DLD1 (cell line): ENCODE results near the gene ASTN1.

Experiments used
- in situ Hi-C: cut with HindIII; loops from 2 replicates; pipeline ENCODE4 v1.10.0; 2017; ENCODE audit warnings: low sequenced_read_pairs

ASTN1 gene

DNA sequence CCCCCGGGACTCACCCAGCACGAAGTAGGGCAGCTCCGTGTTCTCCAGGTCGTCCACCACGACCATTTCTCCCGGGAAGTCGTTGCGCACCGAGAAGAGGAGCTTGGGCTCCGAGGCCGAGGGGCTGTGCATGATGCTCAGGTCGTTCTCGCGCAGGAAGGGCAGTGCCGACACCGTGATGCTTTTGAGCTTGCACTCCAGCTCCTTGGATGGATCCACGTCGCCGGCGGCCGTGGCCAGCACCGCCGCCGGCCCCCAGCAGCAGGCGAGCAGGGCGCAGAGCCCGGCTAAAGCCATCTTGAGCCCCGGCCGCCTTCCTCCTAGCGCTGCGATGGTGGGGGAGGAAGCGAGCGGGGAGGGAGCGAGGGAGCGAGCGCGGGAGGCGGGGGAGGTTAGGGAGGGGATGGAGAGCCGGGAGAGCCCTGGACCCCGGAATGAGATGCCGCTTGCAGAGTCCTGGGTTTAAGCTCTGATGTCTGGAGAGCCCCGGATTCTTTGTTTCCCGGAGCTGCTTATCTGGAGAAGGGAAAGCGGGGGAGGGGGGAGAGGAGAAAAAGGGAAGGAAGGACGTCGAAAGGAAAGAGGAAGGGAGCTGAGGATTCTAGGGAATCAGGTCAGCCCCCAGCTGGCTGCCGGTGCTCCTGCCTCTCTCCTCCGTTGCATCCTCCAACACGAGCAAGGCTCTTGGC lies at the start of gene ASTN1:
Gene ASTN1 (minus strand): TSS at position 333 of the 689 bp plus-strand sequence. CDS start 36 bp downstream, at position 297.
- in situ Hi-C loops: no loop called here

DNA sequence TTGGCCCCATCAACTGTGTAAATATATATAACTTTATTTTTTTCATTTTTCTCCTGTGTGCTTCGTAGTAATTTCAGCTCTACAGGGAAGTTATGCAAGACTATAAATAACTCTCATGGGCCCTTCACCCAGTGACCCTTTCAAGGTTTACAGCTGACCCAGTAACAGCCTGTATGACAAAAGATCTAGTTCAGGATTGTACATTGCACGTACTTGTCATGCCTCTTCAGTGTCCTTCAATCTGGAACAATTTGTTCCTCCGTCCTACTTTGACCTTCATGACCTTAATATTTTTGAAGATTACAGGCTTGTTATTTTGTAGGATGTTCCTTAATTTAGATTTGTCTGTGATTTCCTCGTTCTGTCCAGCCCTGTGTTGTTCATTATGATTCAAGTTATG lies 46.7 kb upstream of the ASTN1 start:
- in situ Hi-C loops: no loop called here

DNA sequence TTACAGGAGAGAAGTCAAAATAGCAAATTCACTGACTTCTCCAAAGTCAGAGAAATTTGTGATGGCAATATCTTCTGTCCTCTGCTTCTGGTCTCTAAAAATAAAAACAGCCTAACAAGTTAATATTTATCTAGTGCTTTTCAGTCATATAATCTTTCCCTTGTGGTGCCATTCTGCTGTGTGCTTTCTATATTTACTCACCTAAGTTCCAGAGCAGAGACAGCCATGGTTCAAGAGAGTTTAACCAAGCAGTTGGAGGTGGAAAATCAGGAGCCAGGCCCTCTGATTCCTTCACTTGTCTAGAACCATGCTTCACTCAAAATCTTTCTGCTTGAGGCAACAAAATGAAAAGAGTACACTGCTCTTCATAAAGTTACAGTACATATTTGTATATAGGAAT lies 45.6 kb upstream of the ASTN1 start:
- in situ Hi-C loops: no loop called here

DNA sequence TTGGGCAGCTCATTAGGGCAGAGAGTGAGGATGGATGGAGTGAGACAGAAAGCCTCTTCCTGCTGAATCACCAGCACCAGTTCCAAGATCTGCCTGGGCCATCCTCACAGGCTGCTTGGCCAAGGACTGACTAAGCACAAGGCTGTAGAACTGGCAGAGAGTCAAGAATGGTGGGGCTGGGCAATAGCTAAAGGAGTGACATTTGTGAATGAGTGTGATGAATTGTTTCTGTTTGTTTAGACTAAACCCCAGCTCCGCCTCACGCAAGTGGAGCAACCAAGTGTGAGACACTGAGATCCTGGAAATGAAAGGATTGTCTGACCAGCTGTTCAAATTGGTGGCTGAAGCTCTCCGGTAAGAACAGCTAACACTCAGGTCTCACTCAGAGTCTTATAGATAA lies 44.8 kb upstream of the ASTN1 start:
- in situ Hi-C loops: no loop called here

DNA sequence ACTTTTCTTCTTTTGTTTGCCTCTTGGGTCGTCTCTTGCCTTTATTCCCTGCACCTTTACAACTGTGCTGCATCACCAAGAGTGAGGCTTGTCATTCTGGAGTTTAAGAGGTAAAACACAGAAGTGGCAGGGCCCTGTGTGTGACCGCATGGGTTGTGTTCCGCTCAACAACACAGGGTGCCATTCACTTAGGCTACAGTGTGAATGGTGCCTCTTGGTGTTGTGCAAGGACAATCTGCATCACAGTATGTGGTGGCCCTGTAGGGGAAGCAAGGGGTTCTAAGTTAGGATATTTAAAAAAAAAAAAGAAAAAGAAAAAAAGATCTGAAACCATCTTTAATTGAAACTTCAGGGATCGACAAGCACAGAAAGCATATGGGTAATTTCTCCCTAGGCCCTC lies 44.4 kb upstream of the ASTN1 start:
- in situ Hi-C loops: no loop called here

DNA sequence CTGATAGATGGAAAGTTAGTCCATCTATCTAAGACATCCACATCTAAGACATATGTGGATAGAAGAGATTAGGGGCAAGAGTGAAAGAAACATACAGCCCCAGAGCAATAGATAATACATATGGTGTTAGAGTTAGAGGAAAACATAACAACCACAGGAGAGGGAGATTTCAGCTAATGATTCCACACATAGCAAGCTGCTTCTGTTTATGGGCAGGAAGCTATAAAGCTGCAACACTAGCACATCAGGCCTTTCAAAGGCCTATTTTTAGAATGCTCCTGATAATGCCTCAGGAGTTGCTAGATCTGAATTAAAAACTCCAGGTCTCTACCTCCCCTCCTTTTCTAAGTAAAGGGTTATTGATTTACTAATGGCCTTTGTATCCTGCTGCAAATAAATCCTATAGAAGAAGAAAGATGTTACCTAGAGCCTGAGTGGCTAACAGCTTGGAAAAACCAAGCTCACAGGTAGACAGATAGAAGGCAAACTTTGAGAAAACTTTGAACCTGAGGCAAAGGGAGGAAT lies 42.4 kb upstream of the ASTN1 start:
- in situ Hi-C loops: no loop called here

DNA sequence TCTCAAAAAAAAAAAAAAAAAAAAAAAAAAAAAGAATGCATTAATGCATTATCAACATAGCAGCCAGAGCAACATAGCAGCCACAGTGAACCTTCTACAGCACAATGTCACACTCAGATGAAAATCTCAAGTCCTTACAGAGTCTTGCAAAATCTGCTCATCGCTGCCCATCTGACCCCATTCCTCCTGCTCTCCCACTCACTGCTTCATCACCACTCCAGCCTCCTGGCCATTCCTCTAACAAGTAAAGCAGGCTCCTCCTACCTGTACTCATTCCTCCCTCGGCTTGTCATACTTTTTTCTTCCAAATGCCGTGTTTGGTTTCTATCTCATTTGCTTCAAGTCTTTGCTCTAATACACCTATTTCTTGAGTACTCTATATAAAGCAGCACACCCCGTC lies 35.8 kb upstream of the ASTN1 start:
- in situ Hi-C loops: no loop called here

DNA sequence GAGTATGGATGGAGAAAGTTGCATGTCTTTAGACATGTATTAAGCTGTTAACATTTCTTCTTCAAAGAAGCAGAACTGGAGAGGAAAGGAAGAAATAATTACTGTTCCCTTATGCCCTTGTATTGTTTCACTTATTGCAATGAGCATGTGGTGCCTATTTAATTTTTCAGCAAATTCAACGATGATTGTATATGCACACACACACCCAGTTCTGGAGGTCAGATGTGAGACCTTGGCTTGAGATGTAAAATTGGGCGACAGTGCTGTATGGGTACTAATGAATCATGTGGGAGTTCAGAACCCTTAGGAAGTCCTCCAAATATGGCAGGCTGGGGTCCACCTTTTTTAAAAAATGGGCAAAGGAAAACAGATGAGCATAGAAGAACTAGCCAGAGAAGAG lies 33.7 kb upstream of the ASTN1 start:
- in situ Hi-C loops: no loop called here

DNA sequence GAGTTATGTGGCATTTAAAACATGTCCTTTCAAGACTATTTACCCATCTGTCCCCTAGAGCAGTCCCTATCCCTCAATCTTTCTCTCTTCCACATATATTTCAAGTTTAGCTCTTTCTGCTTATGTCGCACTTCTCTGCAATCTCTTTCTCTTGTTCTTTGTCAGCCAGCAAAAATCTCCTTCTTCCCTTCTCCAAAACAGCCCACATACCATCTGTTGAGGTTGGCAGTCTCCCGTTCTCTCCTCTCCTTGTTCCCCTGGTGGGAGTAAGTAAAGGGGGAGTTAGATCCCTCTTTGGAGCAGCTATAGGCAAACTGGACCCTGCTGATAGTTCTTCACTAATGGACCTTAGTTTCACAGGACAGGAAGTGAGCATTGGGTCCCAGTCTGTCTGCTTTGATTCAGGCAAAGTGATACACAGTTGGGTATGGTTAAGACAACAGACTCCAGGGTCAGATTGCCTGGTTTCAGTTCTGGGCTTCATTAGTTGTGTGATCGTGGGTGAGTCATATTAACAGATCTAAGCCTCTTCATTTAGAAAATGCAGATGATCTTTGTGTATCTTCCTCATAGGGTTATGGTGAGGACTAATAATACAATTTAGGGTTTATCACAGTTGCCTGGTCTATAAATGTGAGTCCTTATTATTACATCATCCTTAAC lies 25.9 kb upstream of the ASTN1 start:
- in situ Hi-C loops: no loop called here

DNA sequence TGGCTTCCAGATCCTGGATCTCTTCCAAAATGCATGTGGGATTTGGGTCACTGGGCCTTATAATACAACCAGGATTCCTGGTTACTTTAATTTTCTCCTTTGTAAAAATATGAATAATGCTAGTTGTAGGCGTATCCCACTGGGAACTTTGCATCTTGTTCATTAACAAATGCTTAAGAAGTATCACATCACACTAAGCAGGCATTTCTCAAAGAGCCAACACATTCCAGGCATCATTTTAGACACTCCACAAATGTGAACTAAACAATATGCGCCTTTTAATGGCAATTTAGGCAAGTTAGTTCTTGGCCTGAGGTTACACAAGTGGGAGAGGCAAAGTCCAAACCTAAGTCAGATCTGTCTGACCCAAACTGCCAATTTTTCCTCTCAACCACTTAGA lies 22.1 kb upstream of the ASTN1 start:
- in situ Hi-C loops: no loop called here

DNA sequence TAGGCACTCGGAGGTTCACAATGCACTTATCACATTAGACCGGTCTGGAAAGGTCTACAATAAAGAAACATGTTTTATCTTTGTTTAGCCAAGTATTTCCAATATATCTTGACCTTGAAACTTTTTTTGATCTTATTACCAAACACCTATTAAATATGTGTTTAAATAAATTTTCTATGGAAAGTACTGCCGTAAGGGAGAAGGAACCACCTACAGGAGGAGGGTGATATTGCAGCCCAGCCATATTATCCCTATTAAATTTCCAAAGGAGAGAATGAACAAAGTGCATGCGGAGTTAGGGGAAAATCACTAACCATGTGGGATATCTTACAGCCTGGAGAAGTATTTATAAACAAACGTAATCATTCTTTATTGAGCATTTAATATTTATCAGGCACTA lies 20.7 kb upstream of the ASTN1 start:
- in situ Hi-C loops: no loop called here

DNA sequence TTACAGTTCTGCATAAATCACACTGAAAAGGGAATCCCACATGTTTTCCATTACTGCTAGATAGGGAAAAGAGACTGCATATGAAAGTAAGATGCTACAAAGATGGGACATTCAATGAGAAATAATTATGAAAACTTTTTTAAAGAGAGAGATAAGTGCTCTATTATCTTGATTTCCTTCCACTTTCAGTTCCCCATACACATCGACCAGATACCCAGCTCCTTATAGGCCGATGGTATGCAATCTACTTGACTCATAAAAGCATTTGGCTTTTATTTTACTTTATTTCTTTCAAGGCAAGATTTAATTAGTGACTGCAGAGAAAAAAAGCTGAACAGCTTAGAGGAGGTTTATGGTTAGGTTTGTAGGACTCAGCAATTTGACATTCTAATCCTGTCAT lies 19.3 kb upstream of the ASTN1 start:
- in situ Hi-C loops: no loop called here

DNA sequence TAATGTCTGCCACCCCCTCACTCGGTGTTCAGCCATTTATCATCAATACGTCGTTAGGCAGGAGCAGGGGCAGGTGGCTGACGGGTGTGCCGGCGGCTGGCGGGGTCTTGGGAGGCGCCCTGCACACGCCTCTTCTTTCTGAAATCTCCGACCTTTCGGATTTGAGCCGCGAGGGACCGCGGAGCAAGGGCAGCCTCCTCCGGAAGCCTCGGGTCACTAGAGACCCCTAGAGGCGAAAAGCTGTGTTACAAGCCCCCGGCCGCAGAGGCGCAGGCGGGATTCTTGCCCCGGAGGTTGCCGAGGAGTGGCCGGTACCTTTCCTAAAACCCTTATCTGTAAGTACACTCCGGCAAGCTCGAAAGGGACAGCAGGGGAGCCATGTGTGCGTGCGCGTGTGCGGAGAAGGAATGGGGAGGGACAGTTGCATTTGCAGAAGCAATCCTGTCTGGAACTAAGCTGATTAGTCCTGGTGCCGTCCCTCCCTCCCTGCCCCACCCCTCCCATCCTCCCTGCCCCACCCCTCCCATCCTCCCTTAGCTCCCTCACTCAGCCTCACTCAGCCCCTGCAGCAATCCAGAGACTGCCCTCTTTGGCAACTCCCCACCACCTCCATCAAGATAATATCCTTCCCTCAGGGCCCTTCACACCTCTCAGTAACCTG lies 17.2 kb upstream of the ASTN1 start:
- in situ Hi-C loops: no loop called here

DNA sequence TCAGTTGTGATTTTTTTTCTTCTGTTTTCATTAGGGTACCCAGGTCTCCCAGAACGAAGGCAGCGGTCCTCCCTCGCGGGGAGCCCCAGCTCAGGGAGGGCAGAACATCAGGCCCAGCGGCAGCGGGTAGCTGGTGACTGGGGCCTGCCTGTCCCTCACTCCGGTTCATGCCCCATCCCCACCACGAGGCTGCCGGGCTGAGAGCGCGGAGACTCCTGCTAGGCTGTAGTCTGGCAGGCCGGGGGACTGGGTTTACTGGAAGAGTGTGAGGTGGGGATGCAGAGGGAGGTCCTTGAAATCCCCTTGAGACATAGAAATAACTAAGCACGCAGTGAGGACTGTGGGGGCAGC lies 16.7 kb upstream of the ASTN1 start:
- in situ Hi-C loops: no loop called here

DNA sequence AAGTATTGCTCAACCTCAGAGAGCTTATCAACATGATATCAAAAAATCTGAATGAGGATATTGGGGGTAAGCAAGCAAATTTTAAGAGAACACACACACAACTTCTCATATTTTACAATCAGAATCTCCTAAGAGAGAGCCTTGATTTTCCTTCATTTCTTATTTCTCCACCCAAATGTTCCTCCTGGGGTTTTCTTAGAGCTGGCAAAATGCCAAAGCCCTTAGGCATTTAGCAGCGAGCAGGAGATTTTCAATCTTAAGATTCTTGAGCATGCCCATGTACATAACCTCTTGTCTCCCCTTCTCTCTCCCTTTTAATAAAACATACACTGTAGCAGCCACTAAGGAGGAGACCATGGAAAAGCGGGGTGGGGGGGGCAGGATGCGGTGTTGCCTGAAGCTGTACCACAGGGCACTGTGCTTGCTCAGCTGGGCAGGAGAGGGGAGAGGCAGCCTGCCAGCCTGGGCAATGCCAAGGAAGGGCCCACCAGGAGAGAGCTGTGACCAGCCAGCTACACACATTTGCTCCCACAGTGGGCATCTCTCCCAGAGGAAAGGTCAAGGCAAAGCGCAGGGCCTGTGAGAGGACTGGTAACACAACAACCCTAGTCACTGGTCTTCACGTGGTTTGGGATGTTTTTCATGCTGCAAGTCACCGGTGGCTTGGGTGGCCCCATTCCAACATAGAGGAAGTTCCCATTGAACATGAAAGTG lies 10.6 kb upstream of the ASTN1 start:
- in situ Hi-C loops: no loop called here

DNA sequence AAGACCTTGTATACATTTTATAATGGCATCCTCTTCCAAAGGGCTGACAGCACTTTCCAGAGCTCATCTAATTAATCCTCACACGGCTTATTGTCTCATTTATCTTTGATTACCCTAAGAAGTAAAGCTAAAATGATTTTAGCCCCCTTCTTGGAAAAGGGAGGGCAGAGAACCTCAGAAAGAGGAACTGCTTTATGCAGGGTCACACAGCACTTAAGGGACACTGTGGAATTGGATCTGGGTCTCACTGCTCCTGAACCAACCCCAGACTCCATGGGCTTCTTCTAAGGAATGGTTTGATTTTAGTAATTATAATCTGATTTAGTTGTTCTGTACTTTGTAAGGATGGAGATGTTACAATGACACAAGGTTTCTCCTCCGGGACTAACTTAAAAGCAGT lies 9.5 kb upstream of the ASTN1 start:
- in situ Hi-C loops: no loop called here

DNA sequence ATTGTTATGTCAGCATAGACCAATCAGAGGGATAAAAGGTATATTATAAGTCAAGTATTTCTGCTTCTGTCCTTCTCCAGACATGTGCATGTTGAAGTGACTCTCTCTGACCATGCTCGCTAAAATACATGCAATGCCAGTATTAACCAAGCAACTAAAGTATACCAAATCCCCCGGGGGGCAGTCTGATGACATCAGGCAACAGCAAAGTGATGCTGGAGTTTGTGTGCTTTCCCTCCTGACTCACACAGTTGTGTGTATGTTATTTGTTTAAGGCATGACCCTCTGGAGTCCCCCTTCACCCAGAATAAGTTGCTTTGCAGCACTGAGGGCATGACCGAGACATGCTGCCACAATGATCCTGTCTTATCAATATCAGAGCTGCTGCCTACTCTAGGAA lies 8.4 kb upstream of the ASTN1 start:
- in situ Hi-C loops: no loop called here

DNA sequence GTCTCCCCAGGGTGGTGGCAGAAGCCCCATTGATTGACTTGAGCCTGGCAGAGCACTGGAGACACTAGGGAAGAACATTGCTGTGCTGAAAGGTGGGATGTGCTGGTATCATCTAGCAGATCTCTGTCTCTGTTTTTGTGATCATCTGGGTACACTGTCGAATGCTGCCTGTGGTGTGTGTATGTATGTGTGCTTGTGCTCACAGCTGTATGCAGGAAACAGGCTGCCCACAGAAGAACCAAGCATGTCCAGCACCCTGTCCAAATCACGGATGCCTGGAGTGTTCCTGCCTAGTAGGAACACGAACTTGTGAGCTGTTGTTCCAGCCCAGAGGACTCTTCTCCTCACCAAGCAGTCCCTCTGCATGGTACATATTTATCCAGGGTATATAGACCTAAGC lies 7.8 kb upstream of the ASTN1 start:
- in situ Hi-C loops: no loop called here

DNA sequence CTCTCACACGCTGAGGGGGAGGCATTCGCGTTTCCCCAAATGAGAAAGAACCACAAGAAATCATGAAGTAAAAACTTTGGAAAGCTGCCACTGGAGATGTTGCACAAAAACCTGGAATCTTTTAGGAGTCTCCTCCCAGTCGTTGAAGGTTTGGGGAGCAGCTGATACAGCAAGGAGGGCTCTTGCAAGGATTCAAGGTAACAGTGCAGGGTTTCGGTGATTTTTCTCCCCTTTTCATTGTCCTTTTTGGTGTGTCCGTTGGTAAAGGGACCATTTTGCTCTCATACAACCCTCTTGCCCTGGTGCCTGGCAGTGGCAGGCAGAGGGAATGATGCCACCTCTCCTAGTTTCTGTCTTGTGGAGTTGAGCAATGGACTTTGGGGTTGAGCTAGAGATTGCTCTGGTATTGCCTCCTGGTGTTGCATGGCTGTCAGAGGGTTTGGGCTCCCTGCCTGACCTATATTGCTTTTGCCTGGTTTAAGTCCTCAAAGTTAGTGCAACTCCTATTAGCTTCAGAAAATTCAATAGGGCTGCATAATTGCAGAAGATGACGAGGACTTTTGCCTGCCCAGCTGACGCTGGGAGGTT lies 7.1 kb upstream of the ASTN1 start:
- in situ Hi-C loops: no loop called here

DNA sequence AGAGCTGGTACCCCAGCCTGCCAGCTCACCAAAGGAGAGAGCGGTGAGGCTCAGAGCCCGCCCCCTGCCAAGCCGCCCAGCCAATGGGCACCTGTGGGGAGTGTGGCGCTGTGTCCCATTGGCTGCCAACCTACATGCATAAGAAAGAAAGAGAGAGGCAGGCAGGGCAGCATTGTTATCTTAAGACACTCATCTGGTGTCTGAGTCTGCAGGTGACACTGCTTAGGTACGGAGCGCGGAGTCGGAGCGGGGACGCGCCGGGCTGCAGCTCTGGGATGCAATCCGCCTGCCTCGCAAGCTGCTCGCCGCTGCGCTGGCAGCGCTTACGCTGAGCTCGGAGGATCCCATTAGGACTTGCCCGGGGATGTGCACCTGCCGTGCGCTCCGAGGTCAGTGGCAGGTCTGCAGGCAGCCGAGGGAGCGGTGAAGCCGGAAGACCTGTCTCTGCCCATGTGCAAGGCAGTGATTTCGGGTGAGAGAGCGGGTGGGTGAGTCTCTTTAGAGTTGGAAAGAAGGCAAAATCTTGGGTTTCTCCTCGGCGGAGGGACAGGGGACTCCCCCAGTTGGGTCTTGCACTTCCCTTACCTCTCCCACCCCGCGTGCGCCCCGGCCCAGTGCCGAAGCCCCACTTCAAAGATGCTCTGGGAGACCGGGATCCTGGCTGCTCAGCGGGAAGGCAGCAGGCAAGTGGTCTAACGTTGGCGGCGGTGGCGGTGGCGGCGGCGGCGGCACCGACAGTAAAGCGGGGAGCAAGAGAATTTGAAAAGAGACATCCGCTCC lies 6.4 kb upstream of the ASTN1 start, which contains the start of gene BRINP2:
Gene BRINP2 (plus strand): TSS at position 203 of the 780 bp plus-strand sequence. CDS start 58,919 bp downstream, outside the sequence.
- in situ Hi-C loops: no loop called here
